ENCODE measurements around the gene PHIP.

PHIP gene

GRCh38 chr6:79009819-79010218, 68.2 kb downstream of the PHIP start:
- no peak for DNase-seq (ENCODE audit: low spot score)

GRCh38 chr6:79005497-79005896, 72.6 kb downstream of the PHIP start:
- DNase-seq (ENCODE audit: low spot score): no peak

- DNase-seq (ENCODE audit: low spot score): no peak
Observed at GRCh38 chr6:79005024-79005423, 73.0 kb downstream of the PHIP start.

GRCh38 chr6:79004239-79004638, 73.8 kb downstream of the PHIP start:
- no peak for DNase-seq (ENCODE audit: low spot score)

- DNase-seq (ENCODE audit: low spot score): no peak
Observed at GRCh38 chr6:79001415-79001814, 76.6 kb downstream of the PHIP start.

GRCh38 chr6:78999737-79000136, 78.3 kb downstream of the PHIP start:
- no peak for DNase-seq (ENCODE audit: low spot score)

GRCh38 chr6:78995946-78996345, 82.1 kb downstream of the PHIP start:
- no peak for DNase-seq (ENCODE audit: low spot score)

- no peak for DNase-seq (ENCODE audit: low spot score)
Observed at GRCh38 chr6:78995346-78995745, 82.7 kb downstream of the PHIP start.

GRCh38 chr6:78993955-78994354, 84.1 kb downstream of the PHIP start:
- DNase-seq (ENCODE audit: low spot score): no peak

- DNase-seq (ENCODE audit: low spot score): no peak
Observed at GRCh38 chr6:78989191-78989590, 88.9 kb downstream of the PHIP start.

- no peak for DNase-seq (ENCODE audit: low spot score)
Observed at GRCh38 chr6:78986161-78986560, 91.9 kb downstream of the PHIP start.

GRCh38 chr6:78984225-78984950, 93.7 kb downstream of the PHIP start:
- DNase-seq (ENCODE audit: low spot score): no peak

GRCh38 chr6:78967191-78967590, 110.9 kb downstream of the PHIP start:
- DNase-seq (ENCODE audit: low spot score): no peak

GRCh38 chr6:78966542-78966941, 111.5 kb downstream of the PHIP start:
- no peak for DNase-seq (ENCODE audit: low spot score)

GRCh38 chr6:78962448-78962847, 115.6 kb downstream of the PHIP start:
- no peak for DNase-seq (ENCODE audit: low spot score)

GRCh38 chr6:78954740-78955139, 123.3 kb downstream of the PHIP start:
- no peak for DNase-seq (ENCODE audit: low spot score)

- DNase-seq (ENCODE audit: low spot score): no peak
Observed at GRCh38 chr6:78953798-78954197, 124.3 kb downstream of the PHIP start.

GRCh38 chr6:78952362-78952761, 125.7 kb downstream of the PHIP start:
- no peak for DNase-seq (ENCODE audit: low spot score)

- DNase-seq (ENCODE audit: low spot score): no peak
Observed at GRCh38 chr6:78948785-78949184, 129.3 kb downstream of the PHIP start.

- DNase-seq (ENCODE audit: low spot score): no peak
Observed at GRCh38 chr6:78947962-78948361, 130.1 kb downstream of the PHIP start.

- no peak for DNase-seq (ENCODE audit: low spot score)
Observed at GRCh38 chr6:78947529-78947928, 130.5 kb downstream of the PHIP start.

- DNase-seq (ENCODE audit: low spot score): peak; percentile 7
Observed at GRCh38 chr6:78942446-78942845, 135.6 kb downstream of the PHIP start.

- no peak for DNase-seq (ENCODE audit: low spot score)
Observed at GRCh38 chr6:78936515-78936914, 141.5 kb downstream of the PHIP start.

- DNase-seq (ENCODE audit: low spot score): no peak
Observed at GRCh38 chr6:78935553-78935952, 142.5 kb downstream of the PHIP start.

All from AG20443 (cell line).